Liver (tissue), 2 donors: ENCODE measurements around the gene IL31RA.

Experiments
- CTCF ChIP-seq: fragments of 150-350 bp; IDR thresholded peaks from 2 replicates; pipeline ENCODE4 v1.5.1; 2017; ENCODE audit warnings: improper control_type of control experiment, low read depth, low read length; ENCODE audit not compliant: missing input control
- TF ChIP-seq, protein P1 (sequence below): IDR thresholded peaks from 2 replicates; pipeline ENCODE4 v1.6.1; 2016; ENCODE audit warnings: antibody characterized with exemption, mild to moderate bottlenecking
- donor health status: healthy.

- TF ChIP-seq, protein P1, sequence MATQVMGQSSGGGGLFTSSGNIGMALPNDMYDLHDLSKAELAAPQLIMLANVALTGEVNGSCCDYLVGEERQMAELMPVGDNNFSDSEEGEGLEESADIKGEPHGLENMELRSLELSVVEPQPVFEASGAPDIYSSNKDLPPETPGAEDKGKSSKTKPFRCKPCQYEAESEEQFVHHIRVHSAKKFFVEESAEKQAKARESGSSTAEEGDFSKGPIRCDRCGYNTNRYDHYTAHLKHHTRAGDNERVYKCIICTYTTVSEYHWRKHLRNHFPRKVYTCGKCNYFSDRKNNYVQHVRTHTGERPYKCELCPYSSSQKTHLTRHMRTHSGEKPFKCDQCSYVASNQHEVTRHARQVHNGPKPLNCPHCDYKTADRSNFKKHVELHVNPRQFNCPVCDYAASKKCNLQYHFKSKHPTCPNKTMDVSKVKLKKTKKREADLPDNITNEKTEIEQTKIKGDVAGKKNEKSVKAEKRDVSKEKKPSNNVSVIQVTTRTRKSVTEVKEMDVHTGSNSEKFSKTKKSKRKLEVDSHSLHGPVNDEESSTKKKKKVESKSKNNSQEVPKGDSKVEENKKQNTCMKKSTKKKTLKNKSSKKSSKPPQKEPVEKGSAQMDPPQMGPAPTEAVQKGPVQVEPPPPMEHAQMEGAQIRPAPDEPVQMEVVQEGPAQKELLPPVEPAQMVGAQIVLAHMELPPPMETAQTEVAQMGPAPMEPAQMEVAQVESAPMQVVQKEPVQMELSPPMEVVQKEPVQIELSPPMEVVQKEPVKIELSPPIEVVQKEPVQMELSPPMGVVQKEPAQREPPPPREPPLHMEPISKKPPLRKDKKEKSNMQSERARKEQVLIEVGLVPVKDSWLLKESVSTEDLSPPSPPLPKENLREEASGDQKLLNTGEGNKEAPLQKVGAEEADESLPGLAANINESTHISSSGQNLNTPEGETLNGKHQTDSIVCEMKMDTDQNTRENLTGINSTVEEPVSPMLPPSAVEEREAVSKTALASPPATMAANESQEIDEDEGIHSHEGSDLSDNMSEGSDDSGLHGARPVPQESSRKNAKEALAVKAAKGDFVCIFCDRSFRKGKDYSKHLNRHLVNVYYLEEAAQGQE, result no peak
- TF ChIP-seq CTCF, result no peak
Observed at GRCh38 chr5:55969956-55970355, 118.8 kb downstream of the IL31RA start.
